Inflammatory macrophage treated with lipopolysaccharide for 1 hour (primary cell): ENCODE measurements around the gene DMTF1.
"Not testable (repeated sequence)": the region's sequence is repeated elsewhere in the genome, so short reads cannot be mapped to it uniquely, and the experiment has no call there.

ENCODE experiments used
- DNase-seq, 2 donors: peaks; one replicate each; pipeline ENCODE4 v3.0.0-alpha.2; 2020 to 2022

DMTF1 gene

GRCh38 chr7:87231711-87232110, 79.5 kb downstream of the DMTF1 start:
- no peak for DNase-seq

- DNase-seq, result no peak
Observed at GRCh38 chr7:87234949-87235348, 82.7 kb downstream of the DMTF1 start.

- DNase-seq, result not testable (repeated sequence)
Observed at GRCh38 chr7:87238464-87239051, 86.3 kb downstream of the DMTF1 start.

GRCh38 chr7:87245671-87246070, 93.4 kb downstream of the DMTF1 start:
- DNase-seq, result not testable (repeated sequence)
